Measurements from ENCODE around the gene OGFOD3. TPM values are rescaled to one million over a fixed set of nuclear protein-coding genes. Genes with fewer than 3 reads are reported as not detected.
A peak's percentile ranks its signal among the peaks of the same experiment; 100 is the strongest.
"Not testable (repeated sequence)": the region's sequence is repeated elsewhere in the genome, so short reads cannot be mapped to it uniquely, and the experiment has no call there.

OGFOD3 gene
- total and polyA plus RNA-seq, 2 donors from 2014 or later = 27.8 to 36.1 TPM

DNA sequence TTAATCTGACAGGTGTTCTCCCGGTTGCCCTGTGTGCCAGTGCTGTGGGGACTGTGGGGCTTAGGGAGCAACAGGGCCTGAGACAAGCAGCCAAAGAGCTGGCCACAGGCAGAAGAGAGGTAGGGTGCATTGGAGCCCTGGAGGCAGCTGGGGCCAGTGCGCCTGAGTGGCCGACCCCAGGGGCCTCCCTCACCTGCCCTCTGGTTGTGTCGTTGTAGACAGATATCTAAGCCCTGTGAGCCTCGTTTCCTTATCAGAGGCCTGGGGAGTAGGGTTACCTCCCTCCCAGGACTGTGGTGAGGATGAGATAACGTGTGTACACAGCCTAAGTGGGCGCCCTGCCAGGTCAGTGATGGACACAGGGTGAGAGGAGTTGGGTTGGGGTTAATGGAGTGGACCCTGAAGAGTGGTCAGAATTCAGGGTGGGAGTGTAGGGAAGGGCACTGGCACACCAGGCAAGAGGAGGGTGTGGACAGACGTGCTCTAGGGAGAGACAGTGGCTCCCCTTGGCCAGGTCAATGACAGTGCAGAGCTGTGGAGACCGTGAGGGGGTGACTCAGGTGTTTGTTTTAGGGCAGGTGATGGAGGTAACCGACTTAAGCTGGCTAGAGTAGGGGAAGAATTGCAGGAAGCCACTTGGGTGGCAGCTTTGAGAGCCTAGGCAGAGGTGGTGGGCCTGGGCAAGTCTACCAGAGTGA lies 43.6 kb upstream of the OGFOD3 start:
- TF ChIP-seq, protein P1, sequence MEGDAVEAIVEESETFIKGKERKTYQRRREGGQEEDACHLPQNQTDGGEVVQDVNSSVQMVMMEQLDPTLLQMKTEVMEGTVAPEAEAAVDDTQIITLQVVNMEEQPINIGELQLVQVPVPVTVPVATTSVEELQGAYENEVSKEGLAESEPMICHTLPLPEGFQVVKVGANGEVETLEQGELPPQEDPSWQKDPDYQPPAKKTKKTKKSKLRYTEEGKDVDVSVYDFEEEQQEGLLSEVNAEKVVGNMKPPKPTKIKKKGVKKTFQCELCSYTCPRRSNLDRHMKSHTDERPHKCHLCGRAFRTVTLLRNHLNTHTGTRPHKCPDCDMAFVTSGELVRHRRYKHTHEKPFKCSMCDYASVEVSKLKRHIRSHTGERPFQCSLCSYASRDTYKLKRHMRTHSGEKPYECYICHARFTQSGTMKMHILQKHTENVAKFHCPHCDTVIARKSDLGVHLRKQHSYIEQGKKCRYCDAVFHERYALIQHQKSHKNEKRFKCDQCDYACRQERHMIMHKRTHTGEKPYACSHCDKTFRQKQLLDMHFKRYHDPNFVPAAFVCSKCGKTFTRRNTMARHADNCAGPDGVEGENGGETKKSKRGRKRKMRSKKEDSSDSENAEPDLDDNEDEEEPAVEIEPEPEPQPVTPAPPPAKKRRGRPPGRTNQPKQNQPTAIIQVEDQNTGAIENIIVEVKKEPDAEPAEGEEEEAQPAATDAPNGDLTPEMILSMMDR (IDR thresholded peaks at IDR 0.05; ENCODE audit: borderline replicate concordance, extremely low read depth, insufficient read depth) = no peak
- Histone ChIP-seq H3K4me3 (ENCODE audit: low read length in 3 of 3) (no peak overlapping the region), H3K27ac (ENCODE audit: low read depth in 2 of 2, low read length in 2 of 2) (no peak overlapping the region), H3K9me3 (ENCODE audit: control insufficient read depth in 2 of 3, insufficient read depth in 1 of 3, low read length in 3 of 3) (no peaks in the 10 kb centered on the region), H3K27me3 (ENCODE audit: control insufficient read depth, insufficient read depth, low read length) (no peaks in the 10 kb centered on the region), H3K9ac (ENCODE audit: low read length in 3 of 3) (no peak overlapping the region), H3K4me1 (ENCODE audit: control insufficient read depth in 2 of 3, insufficient read depth in 2 of 3, low read depth in 1 of 3, low read length in 3 of 3) (peaks cover 4 to 8% (median 5%) of the 10 kb centered on the region in 3 donors), H3K36me3 (ENCODE audit: control insufficient read depth in 2 of 3, insufficient read depth in 3 of 3, low read length in 3 of 3) (peaks cover 5 to 29% (median 10%) of the 10 kb centered on the region in 3 donors)
- FAIRE-seq (no peak), DNase-seq (peak in 1 of 5 donors; percentile 68)
- intact Hi-C loops (cut with DNase I) = loop anchor here (10.0 kb wide), 1 partner anchor 113 kb away; no protein-coding TSS in a partner anchor

- not testable (repeated sequence) for H3K27ac ChIP-seq (ENCODE audit: low read depth in 2 of 2, low read length in 2 of 2); H3K4me3 ChIP-seq (ENCODE audit: low read length in 3 of 3); H3K9me3 ChIP-seq (ENCODE audit: control insufficient read depth in 2 of 3, insufficient read depth in 1 of 3, low read length in 3 of 3); H3K27me3 ChIP-seq (ENCODE audit: control insufficient read depth, insufficient read depth, low read length); FAIRE-seq; H3K9ac ChIP-seq (ENCODE audit: low read length in 3 of 3); H3K4me1 ChIP-seq (ENCODE audit: control insufficient read depth in 2 of 3, insufficient read depth in 2 of 3, low read depth in 1 of 3, low read length in 3 of 3)
- peaks cover 5 to 28% (median 10%) of the 10 kb centered on the region in 3 donors for H3K36me3 ChIP-seq (ENCODE audit: control insufficient read depth in 2 of 3, insufficient read depth in 3 of 3, low read length in 3 of 3)
- intact Hi-C loops (cut with DNase I) = loop anchor here (10.0 kb wide), 1 partner anchor 115 kb away; no protein-coding TSS in a partner anchor
- peak in 1 of 5 donors; percentile 45 for DNase-seq
These were observed 41.5 kb upstream of the OGFOD3 start for GRCh38 chr17:82459936-82460335.

- Histone ChIP-seq H3K36me3 (ENCODE audit: control insufficient read depth in 2 of 3, insufficient read depth in 3 of 3, low read length in 3 of 3) (peaks cover 3 to 19% (median 8%) of the 10 kb centered on the region in 3 donors), H3K9me3 (ENCODE audit: control insufficient read depth in 2 of 3, insufficient read depth in 1 of 3, low read length in 3 of 3) (no peaks in the 10 kb centered on the region), H3K27ac (ENCODE audit: low read depth in 2 of 2, low read length in 2 of 2) (peak overlapping the region; percentile 7 to 11), H3K4me3 (ENCODE audit: low read length in 3 of 3) (peak overlapping the region; percentile 66 to 85 (median 67)), H3K9ac (ENCODE audit: low read length in 3 of 3) (peak overlapping the region; percentile 41 to 63 (median 55)), H3K27me3 (ENCODE audit: control insufficient read depth, insufficient read depth, low read length) (no peaks in the 10 kb centered on the region), H3K4me1 (ENCODE audit: control insufficient read depth in 2 of 3, insufficient read depth in 2 of 3, low read depth in 1 of 3, low read length in 3 of 3) (peaks cover 4 to 9% (median 5%) of the 10 kb centered on the region in 3 donors)
- intact Hi-C loops (cut with DNase I) = no loop called here
- FAIRE-seq (no peak), DNase-seq (peak in 4 of 5 donors; percentile 36 to 86 (median 57))
- TF ChIP-seq, protein P1 (IDR thresholded peaks at IDR 0.05; ENCODE audit: borderline replicate concordance, extremely low read depth, insufficient read depth) = no peak
These were observed 40.6 kb upstream of the OGFOD3 start for GRCh38 chr17:82458885-82459424.

DNA sequence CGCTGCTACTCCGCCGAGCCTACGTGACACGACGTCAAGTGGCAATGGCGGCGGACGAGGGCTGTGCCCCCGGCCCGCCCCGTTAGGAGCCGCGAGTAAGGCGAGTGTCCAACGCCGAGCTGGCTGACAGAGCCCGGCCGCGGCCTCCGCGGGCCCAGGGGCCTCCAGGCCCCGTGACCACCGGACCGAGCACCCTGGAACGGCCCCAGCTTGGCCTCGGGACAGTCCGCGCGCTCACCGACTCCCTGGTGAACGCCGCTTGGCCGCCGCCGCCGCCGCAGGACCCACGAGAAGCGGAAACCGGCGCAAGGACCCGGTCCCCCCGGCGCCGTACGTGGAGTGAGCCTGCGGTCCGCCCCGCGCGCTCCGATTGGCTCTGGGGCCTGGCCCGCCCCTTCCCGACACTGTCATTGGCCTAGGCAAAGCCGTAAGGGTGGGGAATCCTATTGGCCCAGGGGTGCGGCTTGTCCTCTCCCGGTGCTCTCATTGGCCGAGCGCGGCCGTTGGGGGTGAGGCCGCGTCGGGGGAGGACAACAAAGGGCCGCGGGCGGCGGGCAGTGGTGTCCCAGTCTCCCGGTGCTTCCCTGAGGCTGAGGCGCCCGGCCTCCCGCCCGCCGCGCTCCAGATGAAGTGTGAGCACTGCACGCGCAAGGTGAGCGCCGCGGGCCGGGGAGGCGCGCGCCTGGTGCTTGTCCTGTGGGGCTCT lies 39.9 kb upstream of the OGFOD3 start, which contains the start of gene NARF:
Gene NARF, plus strand, starts transcription at position 563 of the 706 bp plus-strand sequence. Its CDS starts 63 bp downstream, at position 626.
- Histone ChIP-seq H3K9me3 (ENCODE audit: control insufficient read depth in 2 of 3, insufficient read depth in 1 of 3, low read length in 3 of 3) (no peaks in the 10 kb centered on the region), H3K4me1 (ENCODE audit: control insufficient read depth in 2 of 3, insufficient read depth in 2 of 3, low read depth in 1 of 3, low read length in 3 of 3) (peaks cover 4 to 9% (median 5%) of the 10 kb centered on the region in 3 donors), H3K27me3 (ENCODE audit: control insufficient read depth, insufficient read depth, low read length) (no peaks in the 10 kb centered on the region), H3K4me3 (ENCODE audit: low read length in 3 of 3) (peak within 1 kb of the TSS; percentile 66 to 85 (median 75)), H3K36me3 (ENCODE audit: control insufficient read depth in 2 of 3, insufficient read depth in 3 of 3, low read length in 3 of 3) (peaks cover 3 to 15% (median 8%) of the 10 kb centered on the region in 3 donors), H3K27ac (ENCODE audit: low read depth in 2 of 2, low read length in 2 of 2) (peak within 1 kb of the TSS; percentile 100), H3K9ac (ENCODE audit: low read length in 3 of 3) (peak within 1 kb of the TSS; percentile 70 to 97 (median 74))
- DNase-seq = peak; percentile 98 to 99 (median 99)
- TF ChIP-seq, protein P1 (IDR thresholded peaks at IDR 0.05; ENCODE audit: borderline replicate concordance, extremely low read depth, insufficient read depth) = no peak
- peak; percentile 60 for FAIRE-seq
- intact Hi-C loops (cut with DNase I) = no loop called here
